Keratinocyte (primary cell): ENCODE measurements around the gene DPF3.

ENCODE experiments used
- EZH2 ChIP-seq: IDR thresholded peaks from one replicate; pipeline ENCODE4 v1.6.1; 2012; ENCODE audit warnings: inconsistent platforms, mild to moderate bottlenecking, low read length, moderate library complexity
- TF ChIP-seq, protein P1 (sequence below), 3 experiments: IDR thresholded peaks in 1 of 3; conservative IDR thresholded peaks in 1 of 3; optimal IDR thresholded peaks in 1 of 3; 2 replicates in 2 of 3; 3 replicates in 1 of 3; pipeline versions ENCODE3 to v1.5.1; 2011; ENCODE audit warnings: low read length in 3 of 3, mild to moderate bottlenecking in 3 of 3, moderate library complexity in 2 of 3, control low read depth in 1 of 3, inconsistent platforms in 1 of 3; ENCODE audit not compliant: insufficient read depth in 2 of 3; ENCODE audit errors: extremely low read depth in 1 of 3

DNA sequence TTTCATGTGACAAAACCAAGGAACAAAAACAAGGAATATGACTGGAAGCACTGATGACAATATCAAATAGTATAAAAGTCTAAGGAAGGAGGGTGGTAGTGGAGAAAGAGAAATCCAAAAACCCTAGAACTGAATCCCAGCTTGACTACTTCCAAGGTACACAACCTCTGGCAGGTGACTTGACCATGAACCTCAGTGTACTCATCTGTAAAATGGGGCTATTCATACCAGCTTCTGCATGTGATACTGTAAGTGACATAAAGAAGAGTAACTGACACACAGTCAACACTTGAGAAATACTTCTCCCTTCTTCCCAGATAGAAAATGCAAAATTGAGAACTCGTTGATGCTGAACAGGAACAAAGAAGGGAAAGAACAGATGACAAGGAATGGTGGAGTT, 10.3 kb upstream of the DPF3 start:
- TF ChIP-seq EZH2, result no peak
- TF ChIP-seq, protein P1, sequence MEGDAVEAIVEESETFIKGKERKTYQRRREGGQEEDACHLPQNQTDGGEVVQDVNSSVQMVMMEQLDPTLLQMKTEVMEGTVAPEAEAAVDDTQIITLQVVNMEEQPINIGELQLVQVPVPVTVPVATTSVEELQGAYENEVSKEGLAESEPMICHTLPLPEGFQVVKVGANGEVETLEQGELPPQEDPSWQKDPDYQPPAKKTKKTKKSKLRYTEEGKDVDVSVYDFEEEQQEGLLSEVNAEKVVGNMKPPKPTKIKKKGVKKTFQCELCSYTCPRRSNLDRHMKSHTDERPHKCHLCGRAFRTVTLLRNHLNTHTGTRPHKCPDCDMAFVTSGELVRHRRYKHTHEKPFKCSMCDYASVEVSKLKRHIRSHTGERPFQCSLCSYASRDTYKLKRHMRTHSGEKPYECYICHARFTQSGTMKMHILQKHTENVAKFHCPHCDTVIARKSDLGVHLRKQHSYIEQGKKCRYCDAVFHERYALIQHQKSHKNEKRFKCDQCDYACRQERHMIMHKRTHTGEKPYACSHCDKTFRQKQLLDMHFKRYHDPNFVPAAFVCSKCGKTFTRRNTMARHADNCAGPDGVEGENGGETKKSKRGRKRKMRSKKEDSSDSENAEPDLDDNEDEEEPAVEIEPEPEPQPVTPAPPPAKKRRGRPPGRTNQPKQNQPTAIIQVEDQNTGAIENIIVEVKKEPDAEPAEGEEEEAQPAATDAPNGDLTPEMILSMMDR (optimal IDR thresholded peaks at IDR 0.05 in 1 of 3, IDR thresholded peaks at IDR 0.05 in 1 of 3, conservative IDR thresholded peaks at IDR 0.05 in 1 of 3; ENCODE audit: extremely low read depth in 1 of 3, insufficient read depth in 2 of 3, low read length in 3 of 3), result no peak
